GM12873 (cell line): ENCODE results near the gene DLG2.

ENCODE experiments used
- CTCF ChIP-seq: IDR thresholded peaks from 2 replicates; pipeline ENCODE4 v1.5.1; 2012; ENCODE audit warnings: low read depth, mild to moderate bottlenecking, moderate library complexity, low read length, control low read depth; ENCODE audit not compliant: insufficient read depth; ENCODE audit errors: missing control alignments

DLG2 gene

GRCh38 chr11:84634309-84634708, 992.8 kb downstream of the DLG2 start:
- TF ChIP-seq CTCF = no peak

DNA sequence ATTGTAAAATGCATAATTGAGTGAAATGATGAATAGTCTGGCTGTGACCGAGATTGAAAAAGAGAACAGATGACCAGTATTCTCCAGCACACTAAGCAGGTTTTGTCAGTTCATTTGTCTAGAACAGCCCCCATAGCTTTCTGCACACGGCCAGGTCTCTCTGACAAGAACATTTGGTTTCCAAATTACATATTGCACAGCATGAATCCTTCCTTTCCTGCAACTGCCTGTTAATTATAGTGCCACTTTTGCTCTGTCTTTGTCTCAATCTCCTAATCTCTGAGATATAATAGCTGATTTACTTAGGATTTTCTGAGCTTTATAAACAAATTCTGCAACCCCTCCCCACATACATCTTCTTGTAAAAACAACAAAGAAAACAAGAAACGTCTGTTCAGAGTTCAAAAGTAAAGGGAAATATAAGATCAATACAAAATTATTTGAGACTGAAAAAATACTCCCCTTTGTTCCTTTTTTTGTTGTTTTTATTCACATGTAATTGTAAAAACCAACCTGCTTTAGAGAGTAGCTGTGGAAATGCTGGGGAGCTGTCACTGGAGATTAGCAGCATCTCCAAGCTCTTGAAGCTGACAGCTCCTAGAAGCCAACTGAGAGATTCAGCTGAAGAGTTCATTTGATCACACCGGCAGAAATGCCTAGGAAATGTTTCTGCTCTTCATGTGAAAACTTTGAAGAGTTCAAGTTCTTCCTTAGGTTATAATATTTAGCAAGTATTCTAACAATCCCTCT, 998.1 kb downstream of the DLG2 start:
- TF ChIP-seq CTCF = no peak

GRCh38 chr11:84626256-84626655, 1000.9 kb downstream of the DLG2 start:
- no peak for TF ChIP-seq CTCF

DNA sequence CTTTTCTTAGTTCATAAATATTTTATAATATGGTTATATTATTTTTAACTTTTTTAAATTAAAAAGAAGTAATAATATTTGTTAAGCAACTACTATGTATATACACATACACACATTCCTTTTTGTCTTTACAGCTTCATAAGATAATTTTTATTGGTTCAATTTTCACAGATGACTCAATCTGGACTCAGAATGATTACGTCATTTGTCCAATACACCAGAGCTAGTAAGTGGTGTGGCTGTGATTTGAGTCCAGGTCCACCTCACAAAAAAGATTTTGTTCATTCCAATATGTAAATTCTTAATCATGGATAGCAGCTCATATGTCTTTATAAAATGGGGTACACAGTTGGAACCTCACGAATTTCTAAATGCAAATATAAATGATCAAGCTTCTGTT, 1014.5 kb downstream of the DLG2 start:
- no peak for TF ChIP-seq CTCF

DNA sequence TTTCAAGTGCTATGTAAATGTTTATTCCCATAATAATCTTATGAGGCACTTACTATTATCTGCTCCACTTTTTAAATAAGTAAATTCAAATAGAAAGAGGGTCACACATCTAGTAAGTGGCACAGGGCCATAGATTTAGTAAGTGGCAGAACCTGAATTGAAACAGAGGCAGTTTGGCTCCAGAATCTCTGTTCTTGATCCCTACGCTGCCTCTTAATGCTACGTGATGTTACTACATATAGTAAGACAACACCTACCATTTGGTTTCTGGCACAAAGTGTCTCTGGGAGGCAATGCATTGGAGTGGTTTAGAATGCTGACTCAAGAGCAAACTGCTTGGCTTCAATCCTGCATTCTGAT, 1018.3 kb downstream of the DLG2 start:
- TF ChIP-seq CTCF = no peak

DNA sequence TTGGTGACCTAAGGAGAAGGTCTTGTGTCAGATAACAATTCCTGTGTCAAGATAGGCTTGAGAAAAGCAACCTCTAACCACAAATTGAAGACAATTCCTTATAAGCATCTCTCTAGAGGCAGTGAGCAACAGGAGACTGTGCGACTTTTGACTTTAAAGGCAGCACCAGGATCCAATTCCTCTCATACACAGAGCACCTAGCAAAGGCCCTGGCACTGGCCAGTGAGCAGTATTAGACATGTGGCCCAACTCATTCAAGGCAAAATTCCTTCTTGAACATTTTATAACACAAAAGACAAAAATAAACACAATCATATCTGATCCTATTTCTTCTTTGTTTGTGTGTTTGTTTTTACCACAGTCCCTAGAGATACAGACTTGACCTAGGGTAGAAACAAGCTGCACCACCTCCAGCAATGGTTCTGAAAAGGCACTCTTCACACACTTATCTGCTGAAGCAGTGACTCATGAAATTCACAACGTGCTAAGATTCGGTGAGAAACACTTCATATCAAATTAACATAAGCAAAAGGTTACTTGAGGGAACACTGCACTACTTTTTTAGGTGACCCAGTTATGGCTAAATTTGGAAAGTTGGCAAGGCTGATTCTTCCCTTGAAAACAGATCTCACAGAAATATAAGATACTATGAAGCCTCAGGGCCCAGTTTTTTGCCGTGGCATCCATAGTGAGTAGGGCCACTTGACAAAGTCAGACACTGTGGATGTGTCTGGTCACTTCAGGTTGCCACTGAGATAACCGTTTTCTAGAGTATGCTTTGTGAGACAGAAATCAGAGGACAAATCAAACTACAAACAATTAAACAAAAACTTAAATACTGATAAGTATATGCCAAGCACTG, 1018.9 kb downstream of the DLG2 start:
- no peak for TF ChIP-seq CTCF

DNA sequence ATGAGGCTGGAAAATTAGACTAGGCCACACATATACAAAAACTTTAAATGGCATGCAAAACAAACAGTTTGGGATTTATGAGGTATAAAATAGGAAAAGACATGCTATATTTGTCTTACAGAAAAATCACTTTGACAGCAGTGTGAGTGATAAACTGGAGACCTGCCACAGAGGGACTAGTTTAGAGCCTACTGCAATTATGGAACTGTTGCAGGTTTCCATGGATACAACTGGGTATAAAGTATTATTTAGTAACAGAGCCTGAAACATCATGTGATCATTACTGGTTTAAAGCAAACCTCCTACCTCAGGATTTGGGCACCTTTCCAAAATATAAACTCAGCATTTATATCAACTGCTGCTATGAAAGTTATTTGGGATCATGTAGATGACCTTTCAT, 1032.5 kb downstream of the DLG2 start:
- TF ChIP-seq CTCF = no peak
